ENCODE data around the gene SPDYE3. TPM values are rescaled to one million over a fixed set of nuclear protein-coding genes. Genes with fewer than 3 reads are reported as not detected.
"Not testable (repeated sequence)": the region's sequence is repeated elsewhere in the genome, so short reads cannot be mapped to it uniquely, and the experiment has no call there.

SPDYE3 gene
- total RNA-seq, 1 donor from 2014 or later, result not detected

DNA sequence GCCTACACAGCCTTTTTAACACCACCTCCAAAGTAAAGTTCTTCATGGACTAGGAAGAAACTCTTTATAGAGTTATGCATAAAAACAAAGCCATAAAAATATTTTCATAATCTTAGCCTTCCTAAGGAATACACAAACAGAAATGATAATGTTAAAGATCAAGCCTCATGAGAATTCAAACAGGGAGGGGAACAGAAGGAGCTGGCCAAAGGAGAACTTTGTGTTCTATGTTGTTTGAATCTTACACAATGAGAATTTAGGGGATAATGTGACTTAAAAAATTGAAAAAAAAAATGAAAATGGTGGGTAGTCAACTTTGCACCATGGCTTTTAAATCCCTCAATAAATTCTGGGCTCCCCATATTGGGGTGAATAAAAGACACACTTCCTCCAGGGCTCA lies 41.3 kb downstream of the SPDYE3 start:
- intact Hi-C loops (cut with micrococcal nuclease), result no loop called here

DNA sequence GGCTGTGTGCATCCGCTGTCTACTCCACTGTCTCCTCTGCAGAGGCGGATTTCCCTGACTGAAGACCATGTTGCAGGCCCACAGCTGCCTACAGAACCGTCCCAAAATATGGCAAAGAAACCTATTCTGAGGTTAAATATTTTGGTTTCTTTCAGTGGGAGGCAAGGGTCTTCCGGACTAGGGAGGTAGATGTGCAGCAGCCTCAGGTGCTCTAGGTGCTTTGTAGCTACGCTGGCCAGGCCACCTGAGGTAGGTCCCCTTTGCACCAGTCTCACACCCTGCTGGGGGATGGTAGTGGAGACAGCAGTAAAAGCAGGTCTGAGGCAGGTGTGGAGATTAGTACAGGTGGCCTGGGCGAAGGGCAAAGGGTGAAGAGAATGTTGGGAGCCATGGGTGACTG lies 42.3 kb downstream of the SPDYE3 start:
- intact Hi-C loops (cut with micrococcal nuclease), result no loop called here

DNA sequence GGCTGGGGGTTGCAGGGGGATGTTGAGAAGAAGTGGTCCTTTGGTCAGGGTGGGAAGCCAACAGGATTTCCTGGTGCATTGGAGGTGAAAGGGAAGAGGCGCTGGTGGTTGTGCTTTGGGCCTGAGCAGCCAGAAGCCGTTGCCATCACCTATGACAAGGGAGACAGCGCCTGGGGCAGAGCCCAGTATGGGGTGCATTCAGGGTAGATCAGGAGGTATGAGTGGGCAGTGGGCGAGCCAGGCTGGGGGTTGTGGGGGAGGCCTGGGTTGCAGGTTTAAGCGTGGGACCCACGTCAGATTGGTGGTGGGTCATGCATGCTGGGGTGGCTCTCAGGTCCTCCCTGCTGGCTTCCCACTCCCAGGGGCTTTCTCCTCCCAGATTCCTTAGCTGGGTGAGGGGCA lies 44.2 kb downstream of the SPDYE3 start:
- intact Hi-C loops (cut with micrococcal nuclease), result no loop called here

DNA sequence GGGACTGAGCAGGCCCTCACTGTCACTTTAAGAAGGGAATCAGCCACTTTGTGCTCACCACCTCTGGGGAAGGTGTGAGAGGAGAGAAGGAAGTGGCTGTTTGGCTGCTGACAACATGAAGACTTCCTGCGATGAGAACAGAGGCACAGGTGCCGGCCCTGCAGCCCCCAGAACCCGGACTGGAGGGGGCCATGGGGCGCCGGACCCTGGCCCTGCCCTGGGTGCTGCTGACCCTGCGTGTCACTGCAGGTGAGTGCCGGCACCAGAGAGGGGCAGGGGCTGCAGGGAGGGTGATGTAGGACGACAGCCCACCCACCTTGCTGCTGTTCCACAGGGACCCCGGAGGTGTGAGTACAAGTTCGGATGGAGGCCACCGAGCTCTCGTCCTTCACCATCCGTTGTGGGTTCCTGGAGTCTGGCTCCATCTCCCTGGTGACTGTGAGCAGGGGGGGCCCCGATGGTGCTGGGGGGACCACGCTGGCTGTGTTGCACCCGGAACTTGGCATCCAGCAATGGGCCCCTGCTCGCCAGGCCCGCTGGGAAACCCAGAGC lies 44.8 kb downstream of the SPDYE3 start:
- intact Hi-C loops (cut with micrococcal nuclease), result not testable (repeated sequence)

DNA sequence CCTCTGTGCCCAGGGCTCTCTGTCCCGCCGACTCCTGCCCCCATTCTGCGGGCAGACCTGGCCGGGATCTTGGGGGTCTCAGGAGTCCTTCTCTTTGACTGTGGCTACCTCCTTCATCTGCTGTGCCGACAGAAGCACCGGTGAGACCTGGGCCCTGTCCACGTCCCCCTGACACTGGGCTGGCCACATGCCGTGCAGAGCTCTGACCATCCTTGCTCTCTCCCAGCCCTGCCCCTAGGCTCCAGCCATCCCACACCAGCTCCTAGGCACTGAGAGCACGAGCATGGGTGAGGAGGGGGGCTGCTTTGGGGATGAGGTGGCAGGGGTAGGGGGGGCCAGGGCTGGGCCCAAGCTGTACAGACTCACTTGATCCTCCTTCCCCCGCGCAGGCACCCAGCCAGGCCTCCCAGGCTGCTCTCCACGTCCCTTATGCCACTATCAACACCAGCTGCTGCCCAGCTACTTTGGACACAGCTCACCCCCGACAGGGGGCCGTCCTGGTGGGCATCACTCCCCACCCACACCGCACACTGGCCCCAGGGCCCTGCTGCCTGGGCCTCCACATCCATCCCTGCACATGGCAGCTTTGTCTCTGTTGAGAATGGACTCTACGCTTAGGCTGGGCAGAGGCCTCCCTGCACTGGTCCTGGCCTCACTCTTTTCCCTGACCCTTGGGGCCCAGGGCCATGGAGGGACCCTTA lies 45.6 kb downstream of the SPDYE3 start:
- intact Hi-C loops (cut with micrococcal nuclease), result no loop called here

DNA sequence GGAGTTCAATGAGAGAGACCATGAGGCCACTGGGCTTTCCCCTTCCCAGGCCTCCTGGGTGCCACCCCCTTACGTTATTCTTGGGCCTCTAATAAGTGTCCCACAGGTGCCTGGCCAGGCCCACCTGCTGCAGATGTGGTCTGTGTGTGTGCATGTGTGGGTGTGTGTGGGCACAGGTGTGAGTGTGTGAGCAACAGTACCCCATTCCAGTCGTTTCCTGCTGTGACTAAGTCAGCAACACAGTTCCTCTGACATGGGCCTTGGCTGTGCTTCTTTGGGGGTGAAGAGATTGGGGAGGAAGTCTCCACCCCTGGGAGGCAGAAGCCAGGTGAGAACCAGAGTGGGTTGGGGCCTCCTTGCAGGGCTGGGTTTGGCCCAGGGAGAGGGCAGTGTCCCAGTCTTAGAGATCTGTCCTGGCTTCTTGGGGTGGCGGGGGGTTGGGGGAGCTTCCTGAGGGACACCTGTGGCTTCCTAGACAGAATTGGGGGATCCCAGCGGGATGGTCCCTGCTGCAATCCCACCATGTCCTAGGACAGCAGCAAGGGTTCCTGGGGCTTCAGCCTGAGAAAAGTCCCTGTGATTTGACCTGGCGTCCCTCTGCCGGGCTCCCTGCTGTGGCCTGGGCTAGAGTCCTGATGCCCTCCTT lies 46.3 kb downstream of the SPDYE3 start:
- intact Hi-C loops (cut with micrococcal nuclease), result no loop called here

DNA sequence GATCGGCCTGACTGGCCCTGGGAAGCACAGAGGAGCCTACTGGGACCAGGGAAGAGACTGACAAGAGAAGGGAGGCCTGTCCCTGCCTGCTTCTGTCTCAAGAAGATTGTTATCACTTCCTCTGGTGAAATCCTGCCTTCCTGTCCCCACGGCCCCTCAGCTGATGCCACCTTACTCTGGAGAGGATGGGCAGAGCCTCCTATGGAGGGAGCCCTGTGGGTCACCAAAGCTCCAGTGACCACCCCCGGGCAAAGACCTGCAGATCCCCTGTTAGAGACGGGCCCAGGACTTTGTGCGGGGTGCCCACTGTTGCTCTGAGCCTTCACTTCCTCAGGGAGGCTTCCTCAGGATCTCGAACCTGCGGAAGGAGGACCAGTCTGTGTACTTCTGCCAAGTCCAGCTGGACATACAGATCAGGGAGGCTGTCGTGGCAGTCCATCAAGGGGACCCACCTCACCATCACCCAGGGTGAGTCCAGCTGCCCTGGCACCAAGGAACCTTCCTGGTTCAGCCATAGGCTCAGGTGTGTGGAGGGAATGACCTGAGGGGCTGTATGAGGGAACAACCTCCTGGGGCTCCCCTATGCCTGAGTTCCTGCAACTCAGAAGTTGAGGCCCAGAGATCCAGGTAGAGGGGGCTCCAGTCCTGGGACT lies 49.0 kb downstream of the SPDYE3 start:
- intact Hi-C loops (cut with micrococcal nuclease), result no loop called here

DNA sequence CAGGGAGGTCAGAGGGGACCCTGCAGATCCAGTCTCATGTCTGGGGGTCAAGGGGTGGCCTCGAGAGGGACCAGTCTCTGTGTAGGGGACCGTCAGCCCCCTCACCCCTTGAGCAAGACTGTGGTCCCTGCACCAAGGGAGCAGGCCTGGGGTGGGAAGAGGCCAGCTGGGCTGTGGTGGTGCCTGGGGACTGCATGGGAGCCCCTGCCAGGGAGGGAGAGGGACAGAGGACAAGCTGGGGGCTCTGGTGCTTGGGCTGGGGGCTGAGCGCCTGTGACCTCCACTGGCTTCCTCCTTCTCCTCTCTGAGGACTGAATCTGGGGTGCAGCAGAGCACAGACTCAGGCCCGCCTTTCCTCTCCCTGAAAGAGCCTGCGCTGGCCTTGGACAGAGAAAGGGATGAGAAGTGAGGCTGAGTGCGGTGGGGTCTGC lies 49.6 kb downstream of the SPDYE3 start:
- intact Hi-C loops (cut with micrococcal nuclease), result no loop called here

DNA sequence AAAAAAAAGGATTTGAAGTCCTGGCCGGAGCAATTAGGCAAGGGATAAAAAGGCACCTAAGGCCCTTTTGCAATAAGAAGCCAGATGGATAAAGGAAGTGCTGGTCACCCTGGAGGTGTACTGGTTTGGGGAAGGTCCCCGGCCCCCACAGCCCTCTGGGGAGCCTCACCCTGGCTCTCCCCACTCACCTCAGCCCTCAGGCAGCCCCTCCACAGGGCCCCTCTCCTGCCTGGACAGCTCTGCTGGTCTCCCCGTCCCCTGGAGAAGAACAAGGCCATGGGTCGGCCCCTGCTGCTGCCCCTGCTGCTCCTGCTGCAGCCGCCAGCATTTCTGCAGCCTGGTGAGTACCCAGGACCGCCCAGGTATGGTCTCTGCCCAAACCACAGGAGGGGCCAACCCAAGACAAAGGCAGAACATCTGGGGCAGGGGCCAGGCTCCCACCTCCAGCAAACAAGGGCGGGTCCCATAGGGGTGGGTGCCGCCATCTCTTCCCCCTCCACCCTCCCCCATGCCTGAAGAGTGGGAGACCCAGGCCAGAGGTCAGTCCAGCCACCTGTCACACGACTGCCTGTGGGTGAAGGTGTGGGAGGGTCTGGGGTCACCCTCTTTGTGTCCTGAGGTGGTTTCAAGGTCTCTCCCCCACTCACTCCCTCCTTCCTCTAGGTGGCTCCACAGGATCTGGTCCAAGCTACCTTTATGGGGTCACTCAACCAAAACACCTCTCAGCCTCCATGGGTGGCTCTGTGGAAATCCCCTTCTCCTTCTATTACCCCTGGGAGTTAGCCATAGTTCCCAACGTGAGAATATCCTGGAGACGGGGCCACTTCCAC lies 50.7 kb downstream of the SPDYE3 start, which contains the start of gene PILRB:
Gene PILRB (plus strand): TSS at position 91 of the 830 bp plus-strand sequence. CDS start 186 bp downstream, at position 277.
- intact Hi-C loops (cut with micrococcal nuclease), result no loop called here

DNA sequence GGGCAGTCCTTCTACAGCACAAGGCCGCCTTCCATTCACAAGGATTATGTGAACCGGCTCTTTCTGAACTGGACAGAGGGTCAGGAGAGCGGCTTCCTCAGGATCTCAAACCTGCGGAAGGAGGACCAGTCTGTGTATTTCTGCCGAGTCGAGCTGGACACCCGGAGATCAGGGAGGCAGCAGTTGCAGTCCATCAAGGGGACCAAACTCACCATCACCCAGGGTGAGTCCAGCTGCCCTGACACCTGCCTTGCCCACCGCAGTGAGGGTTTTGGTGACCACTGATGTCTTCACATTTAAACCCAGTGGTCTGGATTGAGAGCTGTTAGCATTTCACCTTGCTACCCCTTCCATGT lies 51.3 kb downstream of the SPDYE3 start:
- intact Hi-C loops (cut with micrococcal nuclease), result no loop called here

DNA sequence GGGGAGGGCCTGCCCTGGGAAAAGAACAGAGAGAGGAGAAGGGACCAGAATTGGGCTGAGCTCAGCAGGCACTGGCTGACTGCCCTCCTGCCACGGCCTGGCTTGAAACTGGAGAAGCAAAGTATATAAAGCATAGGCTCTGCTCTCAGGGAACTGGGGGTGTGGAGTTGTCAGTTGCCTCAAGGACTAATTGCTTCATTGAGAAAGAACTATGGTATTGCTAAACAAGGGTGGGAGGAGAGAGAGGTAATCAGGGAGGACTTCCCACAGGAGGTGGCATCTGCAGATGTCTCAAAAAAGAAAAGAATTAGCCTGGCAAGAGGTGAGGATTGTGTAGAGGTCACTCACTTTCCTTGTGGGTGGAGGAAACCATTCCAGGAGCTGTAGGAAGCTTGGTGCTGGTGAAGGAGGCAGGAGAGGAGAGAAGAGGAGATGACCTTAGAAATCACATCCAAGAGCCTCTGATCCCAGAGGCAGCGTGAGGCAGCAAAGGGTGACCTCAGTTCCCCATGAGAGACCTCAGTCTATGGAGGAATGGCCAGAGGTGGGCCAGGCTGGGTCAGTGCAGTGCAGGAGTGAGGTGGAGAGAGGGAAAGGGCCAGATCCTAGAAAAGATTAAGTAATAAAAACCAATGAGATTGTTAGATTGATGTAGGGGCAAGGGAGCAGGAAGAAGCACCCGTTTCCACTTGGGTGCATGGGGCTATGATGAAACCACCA lies 52.8 kb downstream of the SPDYE3 start:
- intact Hi-C loops (cut with micrococcal nuclease), result no loop called here

DNA sequence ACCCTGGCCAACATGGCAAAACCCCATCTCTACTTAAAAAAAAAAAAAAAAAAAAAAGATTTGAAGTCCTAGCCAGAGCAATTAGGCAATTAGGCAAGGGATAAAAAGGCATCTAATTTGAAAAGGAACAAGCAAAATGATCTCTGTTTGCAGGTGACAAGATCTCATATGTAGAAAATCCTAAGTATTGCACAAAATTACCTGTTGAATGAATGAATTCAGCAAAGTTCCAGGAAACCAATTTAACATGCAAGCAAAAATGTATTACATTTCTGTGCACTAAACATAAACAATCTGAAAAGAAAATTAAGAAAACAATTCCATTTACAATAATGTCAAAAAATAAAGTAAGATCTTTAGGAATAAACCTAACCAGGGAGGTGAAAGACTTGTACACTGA lies 55.6 kb downstream of the SPDYE3 start:
- intact Hi-C loops (cut with micrococcal nuclease), result no loop called here

DNA sequence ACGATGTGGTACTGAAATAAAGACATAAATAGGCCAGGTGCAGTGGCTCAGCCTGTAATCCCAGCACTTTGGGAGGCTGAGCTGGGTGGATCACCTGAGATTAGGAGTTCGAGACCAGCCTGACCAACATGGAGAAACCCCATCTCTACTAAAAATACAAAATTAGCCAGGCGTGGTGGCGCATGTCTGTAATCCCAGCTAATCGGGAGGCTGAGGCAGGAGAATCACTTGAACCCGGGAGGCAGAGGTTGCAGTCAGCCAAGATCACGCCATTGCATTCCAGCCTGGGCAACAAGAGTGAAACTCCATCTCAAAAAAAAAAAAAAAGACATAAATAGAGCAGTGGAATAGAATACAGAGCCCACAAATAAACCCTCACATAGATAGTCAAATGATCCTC lies 56.3 kb downstream of the SPDYE3 start:
- intact Hi-C loops (cut with micrococcal nuclease), result not testable (repeated sequence)

DNA sequence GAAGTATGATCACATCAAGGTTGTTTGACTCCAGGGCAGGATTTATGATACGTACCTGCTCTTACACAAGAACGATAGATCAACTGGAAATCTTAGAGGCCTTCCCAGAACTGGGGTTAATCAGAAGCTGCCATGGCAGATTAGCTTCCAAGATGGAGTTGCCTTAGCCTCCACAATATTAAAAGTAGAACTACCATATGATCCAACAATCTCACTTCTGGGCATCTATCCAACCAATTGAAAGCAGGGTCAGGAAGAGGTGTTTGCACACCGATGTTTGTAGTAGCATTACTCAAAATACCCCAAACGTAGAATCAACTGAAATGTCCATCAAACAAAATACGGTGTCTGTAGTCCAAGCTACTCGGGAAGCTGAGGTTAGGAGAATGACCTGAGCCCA lies 57.0 kb downstream of the SPDYE3 start:
- intact Hi-C loops (cut with micrococcal nuclease), result no loop called here

DNA sequence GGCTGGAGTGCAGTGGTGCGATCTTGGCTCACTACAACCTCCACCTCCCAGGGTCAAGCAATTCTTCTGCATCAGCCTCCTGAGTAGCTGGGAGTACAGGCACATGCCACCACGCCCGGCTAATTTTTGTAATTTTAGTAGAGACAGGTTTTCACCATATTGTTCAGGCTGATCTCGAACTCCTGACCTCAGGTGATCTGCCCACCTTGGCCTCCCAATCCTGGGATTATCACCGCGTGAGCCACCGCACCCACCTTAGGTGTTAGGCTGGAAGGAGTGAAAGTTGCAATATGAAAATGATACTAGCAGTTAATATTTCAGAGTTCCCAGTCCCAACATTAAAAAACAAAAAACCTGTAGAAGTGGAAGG lies 58.5 kb downstream of the SPDYE3 start:
- intact Hi-C loops (cut with micrococcal nuclease), result loop anchor here (5.0 kb wide), 1 partner anchor 41 kb away; no protein-coding TSS in a partner anchor

DNA sequence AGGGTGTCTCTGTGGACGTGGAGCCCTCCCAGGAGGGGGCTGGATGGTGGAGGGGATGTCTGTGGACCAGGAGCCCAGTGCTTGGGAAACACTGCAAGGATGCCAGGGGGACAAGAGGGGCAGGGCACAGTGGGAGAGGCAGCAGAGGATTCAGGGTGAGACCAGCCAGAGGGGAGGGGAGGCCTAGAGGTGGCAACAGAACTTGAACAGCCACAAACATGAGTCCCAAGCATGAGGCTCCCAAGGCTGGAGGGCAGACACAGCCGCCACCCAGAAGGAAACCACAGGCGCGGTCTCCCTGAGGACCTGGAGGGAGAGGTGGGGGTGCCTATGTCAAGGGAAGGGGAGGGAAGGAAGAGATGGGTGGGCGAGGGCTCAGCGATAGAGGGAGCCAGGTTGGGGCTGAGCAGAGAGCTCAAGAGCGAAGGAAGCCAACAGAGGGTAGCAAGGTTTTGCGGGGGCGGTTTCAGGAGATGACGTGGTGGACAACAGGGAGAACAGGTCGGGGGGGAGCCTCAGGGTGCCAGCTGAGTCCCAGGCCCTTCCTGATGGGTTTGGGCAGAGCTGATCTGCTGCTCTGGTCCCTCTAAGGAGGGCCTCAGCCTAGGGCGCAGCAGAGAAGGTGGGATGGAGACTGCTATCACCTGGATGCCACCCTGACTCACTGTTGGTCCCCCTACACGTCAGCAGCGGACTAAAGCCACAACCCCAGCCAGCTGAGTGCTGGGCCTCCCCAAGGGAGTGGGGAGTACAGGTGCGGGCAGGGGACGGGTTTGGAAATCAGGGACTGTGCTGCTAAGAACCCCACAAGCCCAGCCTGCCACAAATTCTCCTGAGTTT lies 59.1 kb downstream of the SPDYE3 start:
- intact Hi-C loops (cut with micrococcal nuclease), result loop anchor here (5.0 kb wide), 1 partner anchor 41 kb away; no protein-coding TSS in a partner anchor

DNA sequence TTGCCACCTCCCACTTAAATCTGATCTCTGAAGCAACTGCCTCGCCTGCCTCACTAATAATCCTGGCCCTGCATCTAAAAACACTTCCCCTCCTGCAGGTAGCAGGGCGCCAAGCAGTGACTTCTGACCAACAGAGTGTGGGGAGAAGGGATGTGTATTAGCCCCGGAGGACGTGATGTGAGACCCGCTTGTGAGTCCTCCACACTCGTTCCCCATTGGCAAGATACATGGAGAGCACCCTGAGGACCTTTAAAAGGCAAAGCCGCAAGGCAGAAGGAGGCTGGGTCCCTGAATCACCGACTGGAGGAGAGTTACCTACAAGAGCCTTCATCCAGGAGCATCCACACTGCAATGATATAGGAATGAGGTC lies 59.7 kb downstream of the SPDYE3 start:
- intact Hi-C loops (cut with micrococcal nuclease), result loop anchor here (5.0 kb wide), 1 partner anchor 40 kb away; no protein-coding TSS in a partner anchor

DNA sequence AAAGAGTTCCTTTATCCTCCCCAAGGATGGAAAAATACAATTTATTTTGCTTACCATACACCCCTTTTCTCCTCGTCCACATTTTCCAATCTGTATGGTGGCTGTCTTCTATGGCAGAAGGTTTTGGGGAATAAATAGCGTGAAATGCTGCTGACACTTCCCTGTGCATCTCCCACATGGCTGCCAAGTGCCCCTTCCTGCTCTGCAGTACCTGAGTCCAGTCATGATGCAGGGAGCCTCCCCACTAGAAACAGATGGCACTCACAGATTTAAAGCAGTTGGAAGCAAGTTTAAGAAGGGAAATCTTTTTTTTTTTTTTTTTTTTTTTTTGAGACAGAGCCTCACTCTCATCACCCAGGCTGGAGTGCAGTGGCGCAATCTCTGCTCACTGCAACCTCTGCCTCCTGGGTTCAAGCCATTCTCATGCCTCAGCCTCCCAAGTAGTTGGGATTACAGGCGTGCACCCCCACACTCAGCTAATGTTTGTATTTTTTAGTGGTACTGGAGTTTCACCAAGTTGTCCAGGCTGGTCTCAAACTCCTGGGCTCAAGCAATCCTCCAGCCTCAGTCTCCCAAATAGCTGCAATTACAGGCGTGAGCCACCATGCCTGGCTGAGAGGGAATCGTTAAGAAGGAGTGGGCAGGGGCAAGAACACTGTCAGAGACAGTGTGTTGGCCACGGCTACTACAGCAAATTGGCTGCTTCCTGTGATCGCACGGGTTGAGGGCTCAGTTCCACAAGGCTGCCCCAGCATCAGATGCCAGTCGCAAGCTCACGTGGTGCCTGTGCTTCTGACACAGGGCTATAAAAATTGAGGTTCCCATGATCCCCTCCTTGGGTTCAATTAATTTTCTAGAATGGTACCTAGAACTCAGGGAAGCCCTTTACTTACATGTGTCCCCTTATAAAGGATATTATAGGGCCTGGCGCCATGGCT lies 60.4 kb downstream of the SPDYE3 start:
- intact Hi-C loops (cut with micrococcal nuclease), result loop anchor here (5.0 kb wide), 1 partner anchor 39 kb away; no protein-coding TSS in a partner anchor

Data from T-helper 1 cell treated with Interleukin-12 subunit alpha and Interleukin-12 subunit beta and Interleukin-4 antibody, amounts not matched to agents 30 ng/mL and 1 ng/mL, for 36 hours (primary cell).